ENCODE results near the gene UQCC3. TPM values are rescaled to one million over a fixed set of nuclear protein-coding genes. Genes with fewer than 3 reads are reported as not detected.
A peak's percentile ranks its signal among the peaks of the same experiment; 100 is the strongest.

UQCC3 gene
- total and polyA plus RNA-seq, 2 donors (not counting 1 experiment from before 2014, with no cell fraction given) = 4.7 to 14.0 TPM

- peak within 1 kb of the TSS; percentile 73 to 96 (median 79) for H3K4me3 ChIP-seq (replicated peaks in 1 of 4; ENCODE audit: control extremely low read depth in 1 of 4, insufficient read depth in 1 of 4, low read depth in 3 of 4, low read length in 4 of 4)
- H3K4me1 ChIP-seq (ENCODE audit: control insufficient read depth, extremely low read depth, insufficient read depth, low read length) = peaks cover 8% of the 10 kb centered on the region
- H3K27me3 ChIP-seq (ENCODE audit: control insufficient read depth, insufficient read depth, low read length) = no peaks in the 10 kb centered on the region
- peaks cover 48% of the 10 kb centered on the region for H3K79me2 ChIP-seq (ENCODE audit: control insufficient read depth, insufficient read depth, low read length)
- DNase-seq (ENCODE audit: low read depth in 2 of 2) = peak; percentile 96
- H4K20me1 ChIP-seq (ENCODE audit: control insufficient read depth, extremely low read depth, insufficient read depth, low read length) = no peaks in the 10 kb centered on the region
- H3K9me3 ChIP-seq (ENCODE audit: control insufficient read depth, insufficient read depth, low read depth, low read length) = no peaks in the 10 kb centered on the region
- TF ChIP-seq EZH2 (IDR thresholded peaks at IDR 0.05; ENCODE audit: low read length, missing control alignments) (no peak), CTCF (conservative IDR thresholded peaks at IDR 0.05 in 1 of 2, IDR thresholded peaks at IDR 0.05 in 1 of 2; ENCODE audit: low read depth in 1 of 2, low read length in 2 of 2) (no peak)
- no peak within 1 kb of the TSS for H2AFZ ChIP-seq (ENCODE audit: low read length)
- H3K27ac ChIP-seq (ENCODE audit: insufficient read depth, low read length) = peak within 1 kb of the TSS; percentile 88
- peak within 1 kb of the TSS; percentile 97 for H3K4me2 ChIP-seq (ENCODE audit: extremely low read depth, insufficient read depth, low read length)
- H3K9ac ChIP-seq (ENCODE audit: insufficient read depth, low read length) = peak within 1 kb of the TSS; percentile 90
- peaks cover 15% of the 10 kb centered on the region for H3K36me3 ChIP-seq (ENCODE audit: control insufficient read depth, insufficient read depth, low read length)
Measured at GRCh38 chr11:62645946-62646824, 25.3 kb upstream of the UQCC3 start, which contains the start of gene GANAB. Gene GANAB (minus strand): TSS chr11:62646613. CDS start chr11:62646599, 14 bp downstream.

DNA sequence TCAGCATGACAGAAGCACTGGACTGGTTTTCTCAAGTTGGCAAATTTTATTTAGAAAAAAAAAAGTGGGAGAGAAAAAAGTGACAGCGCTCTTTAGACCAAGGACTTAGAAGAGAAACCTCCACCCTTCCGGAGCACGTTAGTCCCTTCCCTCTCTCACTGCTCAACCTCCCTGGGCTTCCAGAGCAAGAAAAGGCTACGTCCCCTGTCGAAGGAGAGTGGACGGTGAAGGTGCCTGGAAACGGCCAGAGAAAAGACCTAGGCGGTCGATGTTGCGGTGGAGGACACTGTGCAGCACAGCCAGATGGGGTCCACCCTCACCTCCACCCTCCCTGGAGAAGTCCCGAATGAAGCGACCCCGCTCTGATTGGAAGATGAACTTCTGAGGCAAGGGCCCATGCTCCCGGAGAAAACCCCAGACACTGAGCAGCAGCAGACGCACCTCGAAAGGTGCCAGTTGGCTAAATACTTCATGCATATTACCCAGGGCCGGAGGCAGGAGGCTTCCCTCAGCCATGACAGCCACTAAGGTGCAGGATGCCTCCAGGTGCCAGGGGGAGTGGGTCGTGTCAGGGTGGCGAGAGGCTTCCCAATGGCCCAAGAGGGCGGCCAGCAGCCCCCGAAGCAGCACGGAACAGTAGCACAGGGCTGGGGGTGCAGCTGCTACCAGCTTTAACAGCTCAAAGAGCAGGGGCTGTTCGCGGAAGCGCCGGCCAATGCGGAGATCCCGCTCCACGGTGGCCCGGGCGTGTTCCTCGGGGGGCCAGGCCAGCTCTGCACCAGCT, 24.5 kb upstream of the UQCC3 start:
- peaks cover 15% of the 10 kb centered on the region for H3K36me3 ChIP-seq (ENCODE audit: control insufficient read depth, insufficient read depth, low read length)
- H3K79me2 ChIP-seq (ENCODE audit: control insufficient read depth, insufficient read depth, low read length) = peaks cover 50% of the 10 kb centered on the region
- H4K20me1 ChIP-seq (ENCODE audit: control insufficient read depth, extremely low read depth, insufficient read depth, low read length) = no peaks in the 10 kb centered on the region
- TF ChIP-seq CTCF (conservative IDR thresholded peaks at IDR 0.05 in 1 of 2, IDR thresholded peaks at IDR 0.05 in 1 of 2; ENCODE audit: low read depth in 1 of 2, low read length in 2 of 2) (no peak), EZH2 (IDR thresholded peaks at IDR 0.05; ENCODE audit: low read length, missing control alignments) (no peak)
- H3K4me1 ChIP-seq (ENCODE audit: control insufficient read depth, extremely low read depth, insufficient read depth, low read length) = peaks cover 8% of the 10 kb centered on the region
- H3K4me2 ChIP-seq (ENCODE audit: extremely low read depth, insufficient read depth, low read length) = peak overlapping the region; percentile 58
- no peak overlapping the region for H2AFZ ChIP-seq (ENCODE audit: low read length)
- H3K27me3 ChIP-seq (ENCODE audit: control insufficient read depth, insufficient read depth, low read length) = no peaks in the 10 kb centered on the region
- H3K9ac ChIP-seq (ENCODE audit: insufficient read depth, low read length) = no peak overlapping the region
- no peaks in the 10 kb centered on the region for H3K9me3 ChIP-seq (ENCODE audit: control insufficient read depth, insufficient read depth, low read depth, low read length)
- peak overlapping the region; percentile 64 for H3K27ac ChIP-seq (ENCODE audit: insufficient read depth, low read length)
- H3K4me3 ChIP-seq (replicated peaks in 1 of 4; ENCODE audit: control extremely low read depth in 1 of 4, insufficient read depth in 1 of 4, low read depth in 3 of 4, low read length in 4 of 4) = peak overlapping the region in 2 of 4 experiments; percentile 6 to 27
- no peak for DNase-seq (ENCODE audit: low read depth in 2 of 2)

- TF ChIP-seq EZH2 (IDR thresholded peaks at IDR 0.05; ENCODE audit: low read length, missing control alignments) (no peak), CTCF (conservative IDR thresholded peaks at IDR 0.05 in 1 of 2, IDR thresholded peaks at IDR 0.05 in 1 of 2; ENCODE audit: low read depth in 1 of 2, low read length in 2 of 2) (no peak)
- H3K27me3 ChIP-seq (ENCODE audit: control insufficient read depth, insufficient read depth, low read length) = no peaks in the 10 kb centered on the region
- H3K4me2 ChIP-seq (ENCODE audit: extremely low read depth, insufficient read depth, low read length) = no peak overlapping the region
- peaks cover 52% of the 10 kb centered on the region for H3K79me2 ChIP-seq (ENCODE audit: control insufficient read depth, insufficient read depth, low read length)
- DNase-seq (ENCODE audit: low read depth in 2 of 2) = no peak
- H2AFZ ChIP-seq (ENCODE audit: low read length) = no peak overlapping the region
- H3K4me1 ChIP-seq (ENCODE audit: control insufficient read depth, extremely low read depth, insufficient read depth, low read length) = peaks cover 8% of the 10 kb centered on the region
- H3K36me3 ChIP-seq (ENCODE audit: control insufficient read depth, insufficient read depth, low read length) = peaks cover 15% of the 10 kb centered on the region
- no peak overlapping the region for H3K4me3 ChIP-seq (replicated peaks in 1 of 4; ENCODE audit: control extremely low read depth in 1 of 4, insufficient read depth in 1 of 4, low read depth in 3 of 4, low read length in 4 of 4)
- H3K27ac ChIP-seq (ENCODE audit: insufficient read depth, low read length) = no peak overlapping the region
- no peak overlapping the region for H3K9ac ChIP-seq (ENCODE audit: insufficient read depth, low read length)
- H3K9me3 ChIP-seq (ENCODE audit: control insufficient read depth, insufficient read depth, low read depth, low read length) = no peaks in the 10 kb centered on the region
- H4K20me1 ChIP-seq (ENCODE audit: control insufficient read depth, extremely low read depth, insufficient read depth, low read length) = no peaks in the 10 kb centered on the region
Measured at GRCh38 chr11:62647609-62648005, 23.9 kb upstream of the UQCC3 start.
